Spleen (tissue), 7 donors: ENCODE results near the gene CHST7.

Source experiments
- POLR2A ChIP-seq, 3 donors: fragments of 450-650 bp; IDR thresholded peaks; one replicate each; pipeline ENCODE4 v1.5.1; 2017; ENCODE audit warnings: antibody characterized with exemption in 3 of 3, mild to moderate bottlenecking in 1 of 3
- POLR2AphosphoS5 ChIP-seq, 3 donors: sonication (generic); formaldehyde crosslinking; IDR thresholded peaks; one replicate each; pipeline ENCODE4 v1.5.1; 2017; ENCODE audit warnings: antibody characterized with exemption in 3 of 3
- TF ChIP-seq, protein P1 (sequence below), 11 experiments: fragments of 200-600 bp in 7 of 11; fragments of 450-650 bp in 4 of 11; sonication (generic) in 4 of 11; IDR thresholded peaks in 8 of 11; conservative IDR thresholded peaks in 3 of 11; 1 replicate in 7 of 11; 2 replicates in 4 of 11; pipeline versions ENCODE4 v1.4.0 to v1.8.0; 2016 to 2021; ENCODE audit warnings: antibody characterized with exemption in 11 of 11, inconsistent platforms in 4 of 11, mild to moderate bottlenecking in 1 of 11
- donor health status: DM: no; HTN: no; CAD: no; lungs with moderate emphysema.
- donor health status: DM: no; HTN: no; CAD: no.
- donor health status: DM: no; HTN: no; CAD: no.

DNA sequence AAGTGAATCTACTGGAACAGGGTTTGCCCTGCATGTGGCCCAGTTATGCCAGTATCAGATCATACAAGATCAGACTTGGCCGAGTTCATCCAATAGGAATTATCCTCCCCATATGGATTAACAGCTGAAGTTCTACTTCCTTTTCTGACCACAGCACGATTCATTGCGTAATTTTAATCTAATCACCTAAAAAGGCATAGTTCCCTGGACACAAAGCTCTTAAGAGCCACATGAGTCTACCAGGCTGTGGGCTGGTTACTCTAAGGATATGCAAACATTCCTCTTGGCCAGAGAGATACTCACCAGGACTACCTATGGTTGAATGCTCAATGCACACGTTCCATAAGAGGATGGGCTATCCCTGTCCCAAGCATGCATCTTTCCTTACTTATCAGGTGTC lies 46.9 kb downstream of the CHST7 start:
- TF ChIP-seq, protein P1, sequence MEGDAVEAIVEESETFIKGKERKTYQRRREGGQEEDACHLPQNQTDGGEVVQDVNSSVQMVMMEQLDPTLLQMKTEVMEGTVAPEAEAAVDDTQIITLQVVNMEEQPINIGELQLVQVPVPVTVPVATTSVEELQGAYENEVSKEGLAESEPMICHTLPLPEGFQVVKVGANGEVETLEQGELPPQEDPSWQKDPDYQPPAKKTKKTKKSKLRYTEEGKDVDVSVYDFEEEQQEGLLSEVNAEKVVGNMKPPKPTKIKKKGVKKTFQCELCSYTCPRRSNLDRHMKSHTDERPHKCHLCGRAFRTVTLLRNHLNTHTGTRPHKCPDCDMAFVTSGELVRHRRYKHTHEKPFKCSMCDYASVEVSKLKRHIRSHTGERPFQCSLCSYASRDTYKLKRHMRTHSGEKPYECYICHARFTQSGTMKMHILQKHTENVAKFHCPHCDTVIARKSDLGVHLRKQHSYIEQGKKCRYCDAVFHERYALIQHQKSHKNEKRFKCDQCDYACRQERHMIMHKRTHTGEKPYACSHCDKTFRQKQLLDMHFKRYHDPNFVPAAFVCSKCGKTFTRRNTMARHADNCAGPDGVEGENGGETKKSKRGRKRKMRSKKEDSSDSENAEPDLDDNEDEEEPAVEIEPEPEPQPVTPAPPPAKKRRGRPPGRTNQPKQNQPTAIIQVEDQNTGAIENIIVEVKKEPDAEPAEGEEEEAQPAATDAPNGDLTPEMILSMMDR (IDR thresholded peaks at IDR 0.05 in 8 of 11, conservative IDR thresholded peaks at IDR 0.05 in 3 of 11), result no peak
- no peak for TF ChIP-seq POLR2A (IDR thresholded peaks at IDR 0.05)
- TF ChIP-seq POLR2AphosphoS5 (IDR thresholded peaks at IDR 0.05), result no peak
